ENCODE data around the gene C16orf74. TPM values are rescaled to one million over a fixed set of nuclear protein-coding genes. Genes with fewer than 3 reads are reported as not detected.
A peak's percentile ranks its signal among the peaks of the same experiment; 100 is the strongest.

C16orf74 gene
- total and polyA plus RNA-seq, 8 donors = 0.37 to 1.3 (median 0.72) TPM

- 71 to 72% methylated on average over 49 of the region's 49 CpGs for WGBS, 2 donors
- FAIRE-seq = no peak
- H3K27me3 ChIP-seq = no peaks in the 10 kb centered on the region
- H3K36me3 ChIP-seq = no peaks in the 10 kb centered on the region
- H3K4me3 ChIP-seq = peak overlapping the region in 2 of 4 donors; percentile 45 to 74
- intact Hi-C loops (cut with DNase I) = no loop called here
- H3K9me3 ChIP-seq = no peaks in the 10 kb centered on the region
- H3K27ac ChIP-seq = no peak overlapping the region
- peak in 1 of 6 donors; percentile 68 for DNase-seq
- no peak for TF ChIP-seq CTCF (IDR thresholded peaks at IDR 0.05)
- ATAC-seq = no peak
- H3K4me1 ChIP-seq = peaks cover 5 to 7% (median 7%) of the 10 kb centered on the region in 3 donors
Measured at GRCh38 chr16:85687651-85688471, 63.0 kb downstream of the C16orf74 start.

GRCh38 chr16:85686912-85687591, 63.8 kb downstream of the C16orf74 start:
- peaks cover 5 to 7% (median 7%) of the 10 kb centered on the region in 3 donors for H3K4me1 ChIP-seq
- intact Hi-C loops (cut with DNase I) = no loop called here
- WGBS, 2 donors = 87 to 88% methylated on average over 15 of the region's 15 CpGs
- FAIRE-seq = no peak
- no peaks in the 10 kb centered on the region for H3K9me3 ChIP-seq
- H3K27ac ChIP-seq = no peak overlapping the region
- H3K4me3 ChIP-seq = no peak overlapping the region
- TF ChIP-seq CTCF (IDR thresholded peaks at IDR 0.05) = no peak
- no peaks in the 10 kb centered on the region for H3K27me3 ChIP-seq
- DNase-seq = peak in 1 of 6 donors; percentile 20
- H3K36me3 ChIP-seq = no peaks in the 10 kb centered on the region
- no peak for ATAC-seq

DNA sequence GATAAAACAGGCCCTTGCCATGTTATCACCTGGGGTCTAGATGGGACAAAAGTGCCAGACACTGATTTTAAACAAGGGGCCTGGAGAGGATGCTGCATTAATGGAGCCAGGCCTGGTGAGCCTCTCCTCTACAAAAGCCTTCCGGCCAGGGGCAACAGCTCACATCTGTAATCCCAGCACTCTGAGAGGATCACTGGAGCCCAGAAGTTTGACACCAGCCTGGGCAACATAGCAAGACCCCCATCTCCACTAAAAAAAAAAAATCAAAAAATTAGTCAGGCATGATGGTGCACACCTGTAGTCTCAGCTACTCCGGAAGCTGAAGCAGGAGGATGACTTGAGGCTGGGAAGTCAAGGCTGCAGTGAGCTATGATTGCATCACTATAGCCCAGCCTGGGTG, 65.6 kb downstream of the C16orf74 start:
- Histone ChIP-seq H3K9me3 (no peaks in the 10 kb centered on the region), H3K4me1 (peaks cover 5 to 7% (median 7%) of the 10 kb centered on the region in 3 donors), H3K27ac (no peak overlapping the region), H3K4me3 (no peak overlapping the region), H3K36me3 (no peaks in the 10 kb centered on the region), H3K27me3 (no peaks in the 10 kb centered on the region)
- intact Hi-C loops (cut with DNase I) = no loop called here
- FAIRE-seq (no peak), ATAC-seq (no peak), DNase-seq (peak in 1 of 6 donors; percentile 6)
- no peak for TF ChIP-seq CTCF (IDR thresholded peaks at IDR 0.05)
- 89 to 100% methylated on average over 2 of the region's 2 CpGs for WGBS, 2 donors

- H3K27me3 ChIP-seq = no peaks in the 10 kb centered on the region
- no peak for FAIRE-seq
- no peak overlapping the region for H3K4me3 ChIP-seq
- H3K9me3 ChIP-seq = no peaks in the 10 kb centered on the region
- no peaks in the 10 kb centered on the region for H3K36me3 ChIP-seq
- H3K4me1 ChIP-seq = no peaks in the 10 kb centered on the region
- intact Hi-C loops (cut with DNase I) = no loop called here
- H3K27ac ChIP-seq = no peak overlapping the region
- no peak for TF ChIP-seq CTCF (IDR thresholded peaks at IDR 0.05)
- no peak for ATAC-seq
- DNase-seq = peak in 1 of 6 donors; percentile 19
Measured at GRCh38 chr16:85683363-85683762, 67.5 kb downstream of the C16orf74 start.

Data from pancreas (tissue), 10 donors.